Naive thymus-derived CD4-positive, alpha-beta T cell (primary cell): ENCODE data around the gene CTSZ. TPM values are rescaled to one million over a fixed set of nuclear protein-coding genes. Genes with fewer than 3 reads are reported as not detected.

Source experiments
- ATAC-seq: fragments of 150-1000 bp; cut with Tn5 transposase; 2 replicates; pipeline ENCODE4 v1.10.0; 2021; ENCODE audit warnings: mild to moderate bottlenecking, moderate library complexity
- CTCF ChIA-PET: fragments of 350-600 bp; sonication (Branson Sonifier 250); formaldehyde crosslinking; loops from one replicate; lab custom pipeline; 2021; ENCODE audit warnings: antibody characterized with exemption; lab: Charles Lee
- POLR2A ChIA-PET: fragments of 350-600 bp; sonication (Branson Sonifier 250); formaldehyde crosslinking; loops from one replicate; lab custom pipeline; 2021; ENCODE audit warnings: antibody characterized with exemption, inconsistent platforms; lab: Charles Lee
- DNase-seq, 9 donors: peaks; one replicate each; pipeline versions ENCODE4 v3.0.0 to v3.0.0-alpha.2; 2020 to 2022; ENCODE audit warnings: mixed read lengths in 1 of 9
- H3K27ac ChIP-seq: one replicate; pipeline ENCODE4 v1.7.0; 2013; ENCODE audit warnings: mild to moderate bottlenecking, low read depth, low read length, moderate library complexity
- H3K27me3 ChIP-seq, 2 donors: one replicate each; pipeline ENCODE4 v1.7.0; 2013; ENCODE audit warnings: low read length in 2 of 2, mild to moderate bottlenecking in 2 of 2, moderate library complexity in 2 of 2; ENCODE audit not compliant: control insufficient read depth in 2 of 2, insufficient read depth in 2 of 2
- H3K36me3 ChIP-seq, 3 experiments: 1 replicate in 2 of 3; 2 replicates in 1 of 3; pipeline ENCODE4 v1.7.0; 2013; ENCODE audit warnings: low read length in 3 of 3, mild to moderate bottlenecking in 3 of 3, moderate library complexity in 1 of 3; ENCODE audit not compliant: insufficient read depth in 3 of 3, control insufficient read depth in 2 of 3
- H3K4me1 ChIP-seq, 2 donors: one replicate each; pipeline ENCODE4 v1.7.0; 2013; ENCODE audit warnings: low read length in 2 of 2, mild to moderate bottlenecking in 2 of 2, moderate library complexity in 1 of 2; ENCODE audit not compliant: control insufficient read depth in 2 of 2, insufficient read depth in 2 of 2
- H3K4me3 ChIP-seq: 2 replicates; pipeline ENCODE4 v1.7.0; 2013; ENCODE audit warnings: mild to moderate bottlenecking, low read length
- H3K9me3 ChIP-seq, 3 experiments: 1 replicate in 2 of 3; 2 replicates in 1 of 3; pipeline ENCODE4 v1.7.0; 2013; ENCODE audit warnings: low read length in 3 of 3; ENCODE audit not compliant: control insufficient read depth in 2 of 3
- H3K27ac Mint-ChIP-seq, 9 donors: one replicate each; pipeline ENCODE4 v1.8.0; 2020 to 2022; ENCODE audit warnings: mixed read lengths in 9 of 9, mild to moderate bottlenecking in 8 of 9, moderate library complexity in 5 of 9, inconsistent platforms in 2 of 9
- H3K27me3 Mint-ChIP-seq, 5 donors: one replicate each; pipeline ENCODE4 v1.8.0; 2021 to 2022; ENCODE audit warnings: mixed read lengths in 5 of 5, mild to moderate bottlenecking in 1 of 5
- H3K36me3 Mint-ChIP-seq, 5 donors: one replicate each; pipeline ENCODE4 v1.8.0; 2020 to 2022; ENCODE audit warnings: mixed read lengths in 5 of 5, mild to moderate bottlenecking in 3 of 5, inconsistent platforms in 1 of 5
- H3K4me1 Mint-ChIP-seq, 7 donors: one replicate each; pipeline ENCODE4 v1.8.0; 2020 to 2022; ENCODE audit warnings: mixed read lengths in 7 of 7, mild to moderate bottlenecking in 3 of 7, inconsistent platforms in 1 of 7
- H3K4me3 Mint-ChIP-seq, 10 donors: one replicate each; pipeline ENCODE4 v1.8.0; 2020 to 2022; ENCODE audit warnings: mild to moderate bottlenecking in 10 of 10, mixed read lengths in 10 of 10, moderate library complexity in 6 of 10, inconsistent platforms in 2 of 10
- H3K9me3 Mint-ChIP-seq, 11 donors: one replicate each; pipeline ENCODE4 v1.8.0; 2020 to 2022; ENCODE audit warnings: mixed read lengths in 11 of 11, mild to moderate bottlenecking in 4 of 11, inconsistent platforms in 1 of 11, moderate library complexity in 1 of 11
- intact Hi-C, 2 donors: fragments of 100-400 bp; cut with micrococcal nuclease; formaldehyde crosslinking; loops; one replicate each; pipeline ENCODE4 v1.15.1; 2023
- polyA plus RNA-seq, 2 donors: library from polyadenylated mRNA; unstranded; fragments of 300-500 nt; fragmentation: Illumina TruSeq; gene quantifications; one replicate each; pipeline ENCODE4 v1.2.3, GENCODE V29; 2021
- total RNA-seq, 6 experiments: library from RNA in 5 of 6; stranded (reverse) in 5 of 6; gene quantifications; 1 replicate in 5 of 6; 2 replicates in 1 of 6; pipeline ENCODE4 v1.2.3 and lab custom pipeline; 2021 to 2026

Gene CTSZ
- total and polyA plus RNA-seq, 7 experiments from 2014 or later, result 1.0 to 165 (median 29.9) TPM

DNA sequence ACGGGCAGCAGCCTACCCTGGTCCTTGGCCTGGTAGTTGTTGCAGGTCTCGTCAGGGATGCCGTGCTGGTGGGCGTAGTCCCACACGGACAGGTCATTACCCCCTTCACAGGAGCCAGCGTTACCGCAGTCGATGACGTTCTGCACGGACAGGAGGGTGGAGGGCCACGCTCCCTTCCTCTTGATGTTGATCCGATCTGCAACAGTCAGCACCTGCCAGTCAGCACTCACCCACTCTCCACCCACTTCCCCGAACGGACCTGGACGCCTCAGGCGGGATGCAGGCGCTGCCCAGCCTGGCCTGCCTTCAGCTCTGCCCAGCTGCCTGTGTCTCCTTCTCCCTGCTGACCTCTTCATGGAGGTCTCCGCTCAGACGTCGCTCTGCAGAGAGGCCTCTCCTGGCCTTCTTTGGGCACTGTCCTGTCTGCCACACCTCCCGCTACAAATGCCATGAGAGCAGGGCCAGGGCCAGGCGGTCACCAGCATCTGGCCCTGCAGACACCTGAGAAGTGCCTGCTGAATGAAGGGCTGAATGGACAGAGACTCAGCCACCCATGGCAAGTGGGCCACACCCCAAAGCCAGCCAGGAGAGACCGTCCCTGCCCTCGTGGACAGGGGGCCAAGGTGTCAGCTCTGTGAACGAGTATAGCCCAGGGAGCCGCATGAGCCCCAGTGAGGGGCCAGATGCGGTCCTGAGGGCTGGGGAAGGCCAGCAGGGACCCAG is 5.4 kb downstream of the CTSZ start:
- POLR2A ChIA-PET, result no interaction called here
- ATAC-seq (no peak), DNase-seq (no peak)
- Mint-ChIP-seq H3K36me3 (peaks cover 0 to 21% (median 13%) of the 10 kb centered on the region in 5 donors), H3K9me3 (no peaks in the 10 kb centered on the region), H3K27ac (peak overlapping the region in 2 of 9 donors; percentile 21 to 41), H3K4me1 (peaks cover 26 to 39% (median 33%) of the 10 kb centered on the region in 7 donors), H3K27me3 (no peaks in the 10 kb centered on the region), H3K4me3 (no peak overlapping the region)
- CTCF ChIA-PET, result no interaction called here
- no peak overlapping the region for H3K4me3 ChIP-seq
- H3K27ac ChIP-seq, result no peak overlapping the region
- peaks cover 20 to 23% of the 10 kb centered on the region in 2 donors for H3K4me1 ChIP-seq
- H3K36me3 ChIP-seq, result peaks cover 0 to 11% (median 1%) of the 10 kb centered on the region in 3 experiments
- H3K9me3 ChIP-seq, result no peaks in the 10 kb centered on the region
- intact Hi-C loops, result no loop called here
- no peaks in the 10 kb centered on the region for H3K27me3 ChIP-seq

GRCh38 chr20:59001068-59001448 is 6.0 kb downstream of the CTSZ start:
- H3K27ac ChIP-seq, result no peak overlapping the region
- Mint-ChIP-seq H3K9me3 (no peaks in the 10 kb centered on the region), H3K27ac (no peak overlapping the region), H3K4me3 (no peak overlapping the region), H3K36me3 (peaks cover 2 to 21% (median 16%) of the 10 kb centered on the region in 5 donors), H3K27me3 (no peaks in the 10 kb centered on the region), H3K4me1 (peaks cover 26 to 36% (median 29%) of the 10 kb centered on the region in 7 donors)
- H3K4me3 ChIP-seq, result no peak overlapping the region
- POLR2A ChIA-PET, result interaction anchor here (1.3 kb wide), 1 partner anchor 31 kb away, joined by 4 read pairs; the partner anchor contains the start of gene ATP5F1E
- DNase-seq (no peak), ATAC-seq (no peak)
- peaks cover 0 to 17% (median 6%) of the 10 kb centered on the region in 3 experiments for H3K36me3 ChIP-seq
- H3K27me3 ChIP-seq, result no peaks in the 10 kb centered on the region
- intact Hi-C loops, result no loop called here
- H3K9me3 ChIP-seq, result no peaks in the 10 kb centered on the region
- peaks cover 16 to 17% of the 10 kb centered on the region in 2 donors for H3K4me1 ChIP-seq
- CTCF ChIA-PET, result no interaction called here

GRCh38 chr20:59000326-59000725 is 6.7 kb downstream of the CTSZ start:
- H3K4me1 Mint-ChIP-seq, result peaks cover 21 to 31% (median 26%) of the 10 kb centered on the region in 7 donors
- peaks cover 9 to 26% (median 22%) of the 10 kb centered on the region in 5 donors for H3K36me3 Mint-ChIP-seq
- intact Hi-C loops, result no loop called here
- Histone ChIP-seq H3K9me3 (no peaks in the 10 kb centered on the region), H3K4me1 (peaks cover 8 to 10% of the 10 kb centered on the region in 2 donors), H3K27ac (no peak overlapping the region), H3K4me3 (no peak overlapping the region), H3K27me3 (no peaks in the 10 kb centered on the region), H3K36me3 (peaks cover 0 to 24% (median 6%) of the 10 kb centered on the region in 3 experiments)
- ATAC-seq (no peak), DNase-seq (no peak)
- peak overlapping the region in 2 of 9 donors; percentile 19 to 34 for H3K27ac Mint-ChIP-seq
- no peak overlapping the region for H3K4me3 Mint-ChIP-seq
- ChIA-PET CTCF (no interaction called here), POLR2A (interaction anchor here (0.6 to 1.3 kb wide), 2 partner anchors 31 to 175 kb away, joined by 4 read pairs; partner anchors contain the start of gene ATP5F1E)
- no peaks in the 10 kb centered on the region for H3K9me3 Mint-ChIP-seq
- H3K27me3 Mint-ChIP-seq, result no peaks in the 10 kb centered on the region

DNA sequence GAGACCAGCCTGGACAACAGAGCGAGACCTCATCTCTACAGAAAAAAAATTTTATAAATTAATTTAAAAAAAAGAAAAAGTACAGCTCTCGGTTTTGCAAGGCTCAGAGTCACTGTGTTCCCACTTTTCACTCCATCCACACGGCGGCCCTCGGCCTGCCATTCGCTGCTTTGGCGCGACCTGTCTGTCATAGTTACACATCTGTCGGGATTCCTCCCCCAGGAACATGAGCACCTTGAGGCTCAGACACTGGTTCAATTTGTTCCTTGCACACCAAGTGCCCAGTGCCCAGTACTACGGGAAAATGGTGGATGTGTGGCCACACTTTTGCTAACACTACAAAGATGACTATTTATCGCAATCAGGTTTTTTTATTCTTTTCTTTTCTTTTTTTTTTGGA is 8.4 kb downstream of the CTSZ start:
- no peak overlapping the region for H3K27ac ChIP-seq
- H3K27me3 ChIP-seq, result no peaks in the 10 kb centered on the region
- ChIA-PET CTCF (no interaction called here), POLR2A (interaction anchor here (0.7 kb wide), 1 partner anchor 422 kb away, joined by 3 read pairs; no protein-coding TSS in a partner anchor)
- intact Hi-C loops, result no loop called here
- no peak for DNase-seq
- Mint-ChIP-seq H3K27ac (peak overlapping the region in 1 of 9 donors; percentile 57), H3K27me3 (no peaks in the 10 kb centered on the region), H3K4me1 (peaks cover 5 to 17% (median 9%) of the 10 kb centered on the region in 7 donors), H3K36me3 (peaks cover 9 to 39% (median 22%) of the 10 kb centered on the region in 5 donors), H3K9me3 (no peaks in the 10 kb centered on the region), H3K4me3 (no peak overlapping the region)
- peaks cover 0 to 39% (median 9%) of the 10 kb centered on the region in 3 experiments for H3K36me3 ChIP-seq
- no peak overlapping the region for H3K4me3 ChIP-seq
- H3K9me3 ChIP-seq, result no peaks in the 10 kb centered on the region
- H3K4me1 ChIP-seq, result no peaks in the 10 kb centered on the region
- no peak for ATAC-seq

GRCh38 chr20:58997141-58997770 is 9.8 kb downstream of the CTSZ start:
- Histone ChIP-seq H3K36me3 (peaks cover 8 to 53% (median 15%) of the 10 kb centered on the region in 3 experiments), H3K27me3 (no peaks in the 10 kb centered on the region), H3K9me3 (no peaks in the 10 kb centered on the region), H3K4me1 (no peaks in the 10 kb centered on the region), H3K4me3 (no peak overlapping the region), H3K27ac (no peak overlapping the region)
- intact Hi-C loops, result no loop called here
- Mint-ChIP-seq H3K4me3 (no peak overlapping the region), H3K36me3 (peaks cover 9 to 40% (median 23%) of the 10 kb centered on the region in 5 donors), H3K27me3 (no peaks in the 10 kb centered on the region), H3K4me1 (peaks cover 0 to 5% (median 0%) of the 10 kb centered on the region in 7 donors), H3K9me3 (no peaks in the 10 kb centered on the region), H3K27ac (no peak overlapping the region)
- DNase-seq, result no peak
- ChIA-PET POLR2A (no interaction called here), CTCF (interaction anchor here (0.6 kb wide), 1 partner anchor 46 kb away, joined by 3 read pairs; no protein-coding TSS in a partner anchor)
- ATAC-seq, result no peak

DNA sequence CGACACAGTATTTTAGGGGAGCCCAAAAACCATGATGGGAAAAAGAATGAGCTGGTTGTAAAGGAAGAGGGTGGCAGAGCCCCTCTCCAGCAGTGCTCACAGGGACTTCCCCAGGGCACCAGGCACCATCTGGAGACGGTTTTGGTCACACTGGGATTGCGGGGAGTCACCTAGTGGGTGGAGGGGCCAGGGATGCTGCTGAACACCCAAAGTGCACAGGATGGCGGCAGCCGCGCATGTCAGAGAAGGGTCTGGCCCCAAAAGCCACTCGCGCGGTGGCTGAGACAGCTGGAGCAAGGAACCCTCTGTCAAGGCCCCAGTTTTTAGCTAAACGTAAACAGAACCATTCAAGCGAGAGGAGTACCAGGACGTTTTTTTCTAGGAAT is 10.8 kb downstream of the CTSZ start:
- H3K4me1 Mint-ChIP-seq, result peaks cover 0 to 3% (median 0%) of the 10 kb centered on the region in 7 donors
- Histone ChIP-seq H3K27ac (no peak overlapping the region), H3K4me1 (no peaks in the 10 kb centered on the region), H3K9me3 (no peaks in the 10 kb centered on the region), H3K4me3 (no peak overlapping the region), H3K27me3 (no peaks in the 10 kb centered on the region), H3K36me3 (peaks cover 15 to 63% (median 19%) of the 10 kb centered on the region in 3 experiments)
- H3K27ac Mint-ChIP-seq, result peak overlapping the region in 3 of 9 donors; percentile 11 to 49 (median 17)
- no peak for ATAC-seq
- no peak overlapping the region for H3K4me3 Mint-ChIP-seq
- DNase-seq, result no peak
- ChIA-PET CTCF (no interaction called here), POLR2A (no interaction called here)
- no peaks in the 10 kb centered on the region for H3K27me3 Mint-ChIP-seq
- intact Hi-C loops, result no loop called here
- H3K9me3 Mint-ChIP-seq, result no peaks in the 10 kb centered on the region
- H3K36me3 Mint-ChIP-seq, result peaks cover 16 to 47% (median 22%) of the 10 kb centered on the region in 5 donors
